Osteocyte (in vitro differentiated cells): ENCODE data around the gene METTL27. TPM values are rescaled to one million over a fixed set of nuclear protein-coding genes. Genes with fewer than 3 reads are reported as not detected.
A peak's percentile ranks its signal among the peaks of the same experiment; 100 is the strongest.
"Not testable (repeated sequence)": the region's sequence is repeated elsewhere in the genome, so short reads cannot be mapped to it uniquely, and the experiment has no call there.

Source experiments
- DNase-seq: peaks from one replicate; pipeline ENCODE4 v3.0.0; 2021; ENCODE audit warnings: mixed read lengths; ENCODE audit not compliant: unreplicated experiment; ENCODE audit errors: extremely low spot score
- H3K27ac Mint-ChIP-seq: one replicate; pipeline ENCODE4 v1.8.0; 2021; ENCODE audit warnings: mild to moderate bottlenecking, mixed read lengths; ENCODE audit not compliant: unreplicated experiment
- H3K27me3 Mint-ChIP-seq: one replicate; pipeline ENCODE4 v1.8.0; 2021; ENCODE audit warnings: mixed read lengths; ENCODE audit not compliant: unreplicated experiment
- H3K36me3 Mint-ChIP-seq: one replicate; pipeline ENCODE4 v1.8.0; 2021; ENCODE audit warnings: mixed read lengths; ENCODE audit not compliant: unreplicated experiment
- H3K4me1 Mint-ChIP-seq: one replicate; pipeline ENCODE4 v1.8.0; 2021; ENCODE audit warnings: mixed read lengths; ENCODE audit not compliant: unreplicated experiment
- H3K4me3 Mint-ChIP-seq: one replicate; pipeline ENCODE4 v1.8.0; 2021; ENCODE audit warnings: mild to moderate bottlenecking, moderate library complexity, mixed read lengths; ENCODE audit not compliant: unreplicated experiment
- H3K9me3 Mint-ChIP-seq: one replicate; pipeline ENCODE4 v1.8.0; 2021; ENCODE audit warnings: mixed read lengths; ENCODE audit not compliant: unreplicated experiment
- CTCF ChIP-seq: fragments of 200-600 bp; sonication (generic); IDR thresholded peaks from 2 replicates; pipeline ENCODE4 v1.5.0; 2021; ENCODE audit warnings: antibody characterized with exemption, mild to moderate bottlenecking, moderate library complexity
- total RNA-seq: library from RNA; stranded (reverse); gene quantifications from 2 replicates; pipeline ENCODE4 v1.2.1, GENCODE V29; 2021

The METTL27 gene
- total RNA-seq, 1 donor from 2014 or later, result 2.2 TPM

- Mint-ChIP-seq H3K4me1 (peaks cover 20% of the 10 kb centered on the region), H3K9me3 (no peaks in the 10 kb centered on the region), H3K27me3 (no peaks in the 10 kb centered on the region), H3K36me3 (no peaks in the 10 kb centered on the region), H3K4me3 (no peak overlapping the region), H3K27ac (peak overlapping the region; percentile 39)
- DNase-seq, result no peak
- TF ChIP-seq CTCF, result no peak
Measured at GRCh38 chr7:73822319-73823173, 19.8 kb downstream of the METTL27 start.

DNA sequence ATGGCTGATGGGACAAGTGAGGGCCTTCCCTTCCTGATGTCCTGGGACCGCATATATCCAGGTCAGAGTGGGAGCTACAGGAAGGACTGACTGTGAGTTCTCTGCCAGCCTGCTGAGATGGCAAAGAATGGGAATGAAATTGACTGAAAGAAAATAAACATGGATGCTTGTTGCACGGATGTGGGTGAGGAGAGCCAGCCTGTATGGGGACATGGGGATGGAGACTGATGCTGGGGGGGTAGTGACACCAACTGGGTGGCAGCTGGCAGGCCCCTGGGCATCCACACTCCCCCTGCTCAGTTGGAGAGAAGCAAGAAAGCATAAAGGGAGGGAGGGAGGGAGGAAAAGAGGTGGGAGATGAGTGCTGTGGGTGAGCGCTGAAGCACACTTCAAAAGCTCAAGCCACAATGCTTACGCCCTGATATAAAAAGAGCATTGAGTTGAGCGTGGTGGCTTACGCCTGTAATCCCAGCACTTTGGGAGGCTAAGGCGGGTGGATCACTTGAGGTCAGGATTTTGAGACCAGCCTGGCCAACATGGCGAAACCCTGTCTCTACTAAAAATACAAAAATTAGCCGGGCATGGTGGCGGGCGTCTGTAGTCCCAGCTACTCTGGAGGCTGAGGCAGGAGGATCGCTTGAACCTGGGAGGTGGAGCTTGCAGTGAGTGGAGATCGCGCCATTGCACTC is 20.6 kb downstream of the METTL27 start:
- not testable (repeated sequence) for H3K36me3 Mint-ChIP-seq, H3K9me3 Mint-ChIP-seq, H3K4me3 Mint-ChIP-seq, H3K27me3 Mint-ChIP-seq, DNase-seq
- H3K27ac Mint-ChIP-seq, result peak overlapping the region; percentile 20
- peaks cover 16% of the 10 kb centered on the region for H3K4me1 Mint-ChIP-seq

DNA sequence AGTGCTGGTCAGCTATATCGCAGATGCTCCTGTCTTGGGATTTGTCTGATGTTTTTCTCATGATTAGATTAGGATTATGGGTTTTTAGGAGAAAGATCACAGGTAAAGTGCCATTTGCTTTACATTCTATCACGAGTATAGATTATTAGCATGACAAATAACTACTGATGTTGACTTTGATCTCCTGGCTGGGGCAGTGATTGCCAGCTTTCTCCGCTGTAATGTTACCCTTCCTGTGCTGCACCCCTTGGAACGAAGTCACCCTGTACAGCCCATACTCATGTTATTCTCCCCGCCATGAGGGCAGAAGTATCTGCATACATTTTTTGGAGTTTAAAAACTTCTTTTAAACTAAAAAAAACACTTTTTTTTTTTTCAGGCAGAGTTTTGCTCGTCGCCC is 22.3 kb downstream of the METTL27 start:
- H3K4me3 Mint-ChIP-seq, result no peak overlapping the region
- DNase-seq, result no peak
- peaks cover 16% of the 10 kb centered on the region for H3K4me1 Mint-ChIP-seq
- no peak overlapping the region for H3K27ac Mint-ChIP-seq
- H3K27me3 Mint-ChIP-seq, result no peaks in the 10 kb centered on the region
- no peaks in the 10 kb centered on the region for H3K36me3 Mint-ChIP-seq
- TF ChIP-seq CTCF, result no peak
- no peaks in the 10 kb centered on the region for H3K9me3 Mint-ChIP-seq

GRCh38 chr7:73817121-73817520 is 25.2 kb downstream of the METTL27 start:
- H3K36me3 Mint-ChIP-seq, result peaks cover 4% of the 10 kb centered on the region
- no peak for TF ChIP-seq CTCF
- H3K27ac Mint-ChIP-seq, result no peak overlapping the region
- H3K4me1 Mint-ChIP-seq, result peaks cover 3% of the 10 kb centered on the region
- peaks cover 3% of the 10 kb centered on the region for H3K9me3 Mint-ChIP-seq
- H3K4me3 Mint-ChIP-seq, result no peak overlapping the region
- H3K27me3 Mint-ChIP-seq, result no peaks in the 10 kb centered on the region
- no peak for DNase-seq

DNA sequence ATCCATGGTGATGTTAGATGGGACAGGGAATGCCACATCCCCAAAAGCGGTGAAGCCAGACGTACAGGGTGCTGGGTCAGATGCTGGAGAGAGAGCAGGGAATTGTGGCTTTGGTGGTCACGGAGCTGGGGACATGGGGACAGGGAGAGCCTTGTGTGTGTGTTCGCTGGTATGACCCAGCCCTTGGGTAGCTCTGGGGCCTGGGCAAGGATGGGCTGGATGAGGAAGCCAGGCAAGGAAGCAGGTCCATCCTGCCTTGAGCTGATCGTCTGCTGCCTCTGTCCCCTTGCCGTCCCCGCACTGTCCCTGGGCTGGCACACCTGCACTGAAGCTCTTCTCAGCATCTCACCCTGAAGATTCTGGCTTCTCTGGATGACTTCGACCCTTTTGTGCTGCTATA is 26.9 kb downstream of the METTL27 start:
- H3K27ac Mint-ChIP-seq, result no peak overlapping the region

More for the DNA sequence above, 26.9 kb downstream of the METTL27 start:
- Mint-ChIP-seq H3K27me3 (no peaks in the 10 kb centered on the region), H3K36me3 (peaks cover 4% of the 10 kb centered on the region), H3K4me3 (no peak overlapping the region), H3K4me1 (no peaks in the 10 kb centered on the region), H3K9me3 (peaks cover 3% of the 10 kb centered on the region)
- DNase-seq, result no peak
- TF ChIP-seq CTCF, result no peak
